PC-3 (cell line): ENCODE measurements around the gene SEPTIN3. TPM values are rescaled to one million over a fixed set of nuclear protein-coding genes. Genes with fewer than 3 reads are reported as not detected.
A peak's percentile ranks its signal among the peaks of the same experiment; 100 is the strongest.

Source experiments
- ATAC-seq: fragments of 200-7000 bp; cut with Tn5 transposase; 2 replicates; pipeline ENCODE4 v1.9.1; 2020; ENCODE audit warnings: mild to moderate bottlenecking, moderate library complexity
- BruUV-seq: library from RNA; stranded (reverse); fragments of 400-500 nt; replicated peaks from 2 replicates; lab custom pipeline; 2021; lab: Mats Ljungman, UMichigan
- CTCF ChIA-PET: fragments of 300-600 bp; sonication (Branson Sonifier 250); formaldehyde crosslinking; loops from one replicate; lab custom pipeline; 2022; ENCODE audit warnings: antibody characterized with exemption; lab: Charles Lee
- POLR2A ChIA-PET: fragments of 300-600 bp; sonication (Branson Sonifier 250); formaldehyde crosslinking; loops from one replicate; lab custom pipeline; 2022; ENCODE audit warnings: antibody characterized with exemption; ENCODE audit not compliant: unreplicated experiment; lab: Charles Lee
- DNase-seq: peaks from one replicate; pipeline ENCODE4 v3.0.0-alpha.2; 2015
- H2AFZ ChIP-seq: fragments of 300-600 bp; sonication (generic); 2 replicates; pipeline ENCODE4 v1.6.0; 2016; ENCODE audit warnings: antibody characterized with exemption, low read length
- H3F3A ChIP-seq: fragments of 300-600 bp; sonication (generic); one replicate; pipeline ENCODE4 v1.6.0; 2017; ENCODE audit warnings: antibody characterized with exemption, low read length, control low read depth, mild to moderate bottlenecking; ENCODE audit not compliant: unreplicated experiment
- H3K27ac ChIP-seq: fragments of 300-600 bp; sonication (generic); 2 replicates; pipeline ENCODE4 v1.5.1; 2016; ENCODE audit warnings: mild to moderate bottlenecking, low read length
- H3K27me3 ChIP-seq: fragments of 300-600 bp; sonication (generic); 2 replicates; pipeline ENCODE4 v1.6.1; 2016; ENCODE audit warnings: low read length, mixed read lengths
- H3K36me3 ChIP-seq: fragments of 300-600 bp; sonication (generic); 2 replicates; pipeline ENCODE4 v1.6.1; 2016; ENCODE audit warnings: low read depth, mixed run types, low read length, mixed read lengths
- H3K4me1 ChIP-seq: fragments of 300-600 bp; sonication (generic); 2 replicates; pipeline ENCODE4 v1.5.1; 2016; ENCODE audit warnings: low read length; ENCODE audit not compliant: insufficient read depth
- H3K4me2 ChIP-seq: fragments of 300-600 bp; sonication (generic); 2 replicates; pipeline ENCODE4 v1.6.0; 2016; ENCODE audit warnings: low read length
- H3K4me3 ChIP-seq: fragments of 300-600 bp; sonication (generic); 2 replicates; pipeline ENCODE4 v1.5.1; 2016; ENCODE audit warnings: mild to moderate bottlenecking, low read length, mixed read lengths
- H3K79me2 ChIP-seq: fragments of 300-600 bp; sonication (generic); 2 replicates; pipeline ENCODE4 v1.6.1; 2017; ENCODE audit warnings: low read length, mixed read lengths
- H3K9ac ChIP-seq: fragments of 300-600 bp; sonication (generic); 2 replicates; pipeline ENCODE4 v1.6.0; 2016; ENCODE audit warnings: mild to moderate bottlenecking, low read length
- H3K9me2 ChIP-seq: fragments of 300-600 bp; sonication (generic); replicated peaks from 2 replicates; pipeline ENCODE4 v1.6.1; 2016; ENCODE audit warnings: mixed run types, low read length, mixed read lengths
- H3K9me3 ChIP-seq: fragments of 300-600 bp; sonication (generic); 2 replicates; pipeline ENCODE4 v1.6.1; 2016; ENCODE audit warnings: low read length, mixed read lengths
- H4K20me1 ChIP-seq: fragments of 300-600 bp; sonication (generic); 2 replicates; pipeline ENCODE4 v1.6.1; 2016; ENCODE audit warnings: low read length, mixed read lengths
- CTCF ChIP-seq: fragments of 300-600 bp; sonication (generic); conservative IDR thresholded peaks from 2 replicates; pipeline ENCODE4 v1.5.1; 2017; ENCODE audit warnings: antibody characterized with exemption, low read depth, mild to moderate bottlenecking, low read length
- EZH2 ChIP-seq: fragments of 300-600 bp; sonication (generic); IDR thresholded peaks from one replicate; pipeline ENCODE4 v1.6.1; 2017; ENCODE audit warnings: antibody characterized with exemption, mild to moderate bottlenecking, low read length; ENCODE audit not compliant: unreplicated experiment
- EZH2phosphoT487 ChIP-seq: fragments of 300-600 bp; sonication (generic); IDR thresholded peaks from 2 replicates; pipeline ENCODE4 v1.6.1; 2018; ENCODE audit warnings: mild to moderate bottlenecking, antibody characterized with exemption, low read length, borderline replicate concordance
- intact Hi-C: fragments of 100-400 bp; cut with micrococcal nuclease; formaldehyde crosslinking; loops from 2 replicates; pipeline ENCODE4 v1.9.0; 2023
- total RNA-seq: library from RNA; depleted of rRNA; stranded (reverse); fragments of >200 nt; gene quantifications from 2 replicates; pipeline ENCODE4 v1.2.3, GENCODE V29; 2014

Gene SEPTIN3
- total RNA-seq, 1 experiment from 2014 or later: 1.2 TPM

GRCh38 chr22:41939981-41940831 lies 29.0 kb upstream of the SEPTIN3 start:
- no TSS peak for BruUV-seq
- intact Hi-C loops: loop anchor here (2.0 kb wide), 1 partner anchor 243 kb away; no protein-coding TSS in a partner anchor
- POLR2A ChIA-PET: no interaction called here
- Histone ChIP-seq H3K4me3 (no peak overlapping the region), H3K9me2 (no peaks in the 10 kb centered on the region), H2AFZ (no peak overlapping the region), H3K36me3 (peaks cover 25% of the 10 kb centered on the region), H3K9me3 (no peaks in the 10 kb centered on the region), H3K27me3 (no peaks in the 10 kb centered on the region), H3K79me2 (peaks cover 16% of the 10 kb centered on the region), H4K20me1 (0 out of 2 replicates have a peak, but pooled peaks cover 3% of the 10 kb centered on the region), H3K9ac (no peak overlapping the region), H3K27ac (no peak overlapping the region), H3K4me1 (peaks cover 10% of the 10 kb centered on the region), H3F3A (no peaks in the 10 kb centered on the region), H3K4me2 (no peak overlapping the region)
- DNase-seq (no peak), ATAC-seq (no peak)
- CTCF ChIA-PET: interaction anchor here (0.6 to 2.0 kb wide), 6 partner anchors 14 to 273 kb away, joined by 3 to 8 read pairs (median 5); partner anchors contain the start of gene TNFRSF13C
- TF ChIP-seq EZH2phosphoT487 (no peak), EZH2 (no peak), CTCF (no peak)

- CTCF ChIA-PET: interaction anchor here (0.5 to 2.0 kb wide), 8 partner anchors 15 to 503 kb away, joined by 3 to 8 read pairs (median 4); partner anchors contain the start of gene TNFRSF13C
- no peak overlapping the region for H2AFZ ChIP-seq
- H3K9ac ChIP-seq: no peak overlapping the region
- H3K27me3 ChIP-seq: no peaks in the 10 kb centered on the region
- TF ChIP-seq EZH2phosphoT487 (no peak), EZH2 (no peak), CTCF (peak; percentile 75)
- POLR2A ChIA-PET: no interaction called here
- peak overlapping the region; percentile 31; the same call in 1 of the 2 replicates for H3K27ac ChIP-seq
- DNase-seq (peak; percentile 67), ATAC-seq (peak; percentile 76)
- no peaks in the 10 kb centered on the region for H3K9me2 ChIP-seq
- peaks cover 25% of the 10 kb centered on the region for H3K36me3 ChIP-seq
- H3K4me3 ChIP-seq: no peak overlapping the region
- intact Hi-C loops: loop anchor here (1.0 to 2.0 kb wide), 3 partner anchors 119 to 244 kb away; no protein-coding TSS in a partner anchor
- H3K4me2 ChIP-seq: no peak overlapping the region
- peaks cover 24% of the 10 kb centered on the region for H3K79me2 ChIP-seq
- H3K4me1 ChIP-seq: peaks cover 11% of the 10 kb centered on the region
- no peaks in the 10 kb centered on the region for H3F3A ChIP-seq
- H4K20me1 ChIP-seq: 0 out of 2 replicates have a peak, but pooled peaks cover 3% of the 10 kb centered on the region
- no peaks in the 10 kb centered on the region for H3K9me3 ChIP-seq
- no TSS peak for BruUV-seq
Observed at GRCh38 chr22:41940832-41941765, 28.1 kb upstream of the SEPTIN3 start.
